ENCODE results near the gene PRR30. TPM values are rescaled to one million over a fixed set of nuclear protein-coding genes. Genes with fewer than 3 reads are reported as not detected.

PRR30 gene
- total and polyA plus RNA-seq, 8 donors, result not detected

- intact Hi-C loops (cut with DNase I; ENCODE audit: low total_unique reads), result no loop called here
- no peak overlapping the region for H3K27ac ChIP-seq
- 86 to 88% (median 88%) methylated on average over 8 to 11 of the region's 11 CpGs for WGBS, 5 donors
Measured at GRCh38 chr2:27131429-27131828, 7.8 kb downstream of the PRR30 start.

GRCh38 chr2:27130396-27130795 is 8.8 kb downstream of the PRR30 start:
- TF ChIP-seq POLR2A (IDR thresholded peaks at IDR 0.05) (no peak), POLR2AphosphoS5 (IDR thresholded peaks at IDR 0.05) (no peak)
- no peaks in the 10 kb centered on the region for H3K27me3 ChIP-seq
- peaks cover 10 to 25% (median 20%) of the 10 kb centered on the region in 4 donors for H3K4me1 ChIP-seq
- H3K4me3 ChIP-seq, result no peak overlapping the region
- H3K36me3 ChIP-seq, result peaks cover 30 to 43% (median 37%) of the 10 kb centered on the region in 4 donors
- H3K9me3 ChIP-seq, result no peaks in the 10 kb centered on the region
- no peak for DNase-seq
- 89 to 96% (median 92%) methylated on average over 10 of the region's 10 CpGs for WGBS, 5 donors
- no peak overlapping the region for H3K27ac ChIP-seq
- intact Hi-C loops (cut with DNase I; ENCODE audit: low total_unique reads), result no loop called here

More at GRCh38 chr2:27131429-27131828, 7.8 kb downstream of the PRR30 start:
- DNase-seq, result no peak
- peaks cover 30 to 43% (median 37%) of the 10 kb centered on the region in 4 donors for H3K36me3 ChIP-seq
- no peaks in the 10 kb centered on the region for H3K9me3 ChIP-seq
- H3K4me1 ChIP-seq, result peaks cover 10 to 25% (median 20%) of the 10 kb centered on the region in 4 donors
- H3K4me3 ChIP-seq, result no peak overlapping the region
- H3K27me3 ChIP-seq, result no peaks in the 10 kb centered on the region
- no peak for TF ChIP-seq POLR2AphosphoS5 (IDR thresholded peaks at IDR 0.05)
- TF ChIP-seq CTCF (IDR thresholded peaks at IDR 0.05), result no peak
- TF ChIP-seq EP300 (IDR thresholded peaks at IDR 0.05), result no peak
- no peak for TF ChIP-seq POLR2A (IDR thresholded peaks at IDR 0.05)

GRCh38 chr2:27128668-27129571 is 10.3 kb downstream of the PRR30 start:
- peaks cover 12 to 23% (median 23%) of the 10 kb centered on the region in 4 donors for H3K4me1 ChIP-seq
- no peak for DNase-seq
- no peak overlapping the region for H3K4me3 ChIP-seq
- H3K9me3 ChIP-seq, result no peaks in the 10 kb centered on the region
- intact Hi-C loops (cut with DNase I; ENCODE audit: low total_unique reads), result no loop called here
- no peaks in the 10 kb centered on the region for H3K27me3 ChIP-seq
- peaks cover 30 to 43% (median 37%) of the 10 kb centered on the region in 4 donors for H3K36me3 ChIP-seq
- WGBS, 5 donors, result 63 to 76% (median 74%) methylated on average over 11 of the region's 11 CpGs
- TF ChIP-seq CTCF (IDR thresholded peaks at IDR 0.05), result no peak
- TF ChIP-seq EP300 (IDR thresholded peaks at IDR 0.05), result no peak
- no peak for TF ChIP-seq POLR2AphosphoS5 (IDR thresholded peaks at IDR 0.05)
- no peak for TF ChIP-seq POLR2A (IDR thresholded peaks at IDR 0.05)
- no peak overlapping the region for H3K27ac ChIP-seq

GRCh38 chr2:27127883-27128667 is 11.1 kb downstream of the PRR30 start:
- intact Hi-C loops (cut with DNase I; ENCODE audit: low total_unique reads), result no loop called here
- 82 to 89% (median 86%) methylated on average over 9 of the region's 9 CpGs for WGBS, 5 donors
- TF ChIP-seq EP300 (IDR thresholded peaks at IDR 0.05), result no peak
- no peak for TF ChIP-seq CTCF (IDR thresholded peaks at IDR 0.05)
- TF ChIP-seq POLR2A (IDR thresholded peaks at IDR 0.05), result no peak
- TF ChIP-seq POLR2AphosphoS5 (IDR thresholded peaks at IDR 0.05), result no peak
- DNase-seq, result no peak
- no peak overlapping the region for H3K4me3 ChIP-seq
- peaks cover 8 to 23% (median 22%) of the 10 kb centered on the region in 4 donors for H3K4me1 ChIP-seq
- H3K36me3 ChIP-seq, result peaks cover 30 to 43% (median 37%) of the 10 kb centered on the region in 4 donors
- no peaks in the 10 kb centered on the region for H3K9me3 ChIP-seq
- no peaks in the 10 kb centered on the region for H3K27me3 ChIP-seq
- H3K27ac ChIP-seq, result no peak overlapping the region

Measured in stomach (tissue), 9 donors.